GM12872 (cell line): ENCODE results near the gene SMG5.

ENCODE experiments used
- CTCF ChIP-seq: IDR thresholded peaks from 3 replicates; pipeline ENCODE4 v1.5.1; 2011; ENCODE audit warnings: low read depth, mild to moderate bottlenecking, low read length, moderate library complexity; ENCODE audit not compliant: insufficient read depth

Gene SMG5

GRCh38 chr1:156241926-156242325 is 40.7 kb downstream of the SMG5 start, which contains the start of gene BGLAP:
BGLAP (plus strand) TSS chr1:156242184; CDS start chr1:156242232, 48 bp downstream.
- no peak for TF ChIP-seq CTCF

DNA sequence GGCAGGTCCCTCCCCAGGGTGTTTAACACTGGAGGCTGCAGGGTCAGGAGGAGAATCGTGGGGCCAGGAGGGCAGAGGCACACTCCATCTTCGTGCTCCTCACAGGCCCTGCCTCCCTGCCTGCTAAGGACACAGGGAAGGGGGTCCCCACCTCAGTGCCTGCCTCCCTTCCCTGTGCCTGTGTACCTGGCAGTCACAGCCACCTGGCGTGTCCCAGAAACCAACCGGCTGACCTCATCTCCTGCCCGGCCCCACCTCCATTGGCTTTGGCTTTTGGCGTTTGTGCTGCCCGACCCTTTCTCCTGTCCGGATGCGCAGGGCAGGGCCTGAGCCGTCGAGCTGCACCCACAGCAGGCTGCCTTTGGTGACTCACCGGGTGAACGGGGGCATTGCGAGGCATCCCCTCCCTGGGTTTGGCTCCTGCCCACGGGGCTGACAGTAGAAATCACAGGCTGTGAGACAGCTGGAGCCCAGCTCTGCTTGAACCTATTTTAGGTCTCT is 41.3 kb downstream of the SMG5 start:
- TF ChIP-seq CTCF: no peak

- TF ChIP-seq CTCF: no peak
Measured at GRCh38 chr1:156238248-156238647, 44.4 kb downstream of the SMG5 start.

DNA sequence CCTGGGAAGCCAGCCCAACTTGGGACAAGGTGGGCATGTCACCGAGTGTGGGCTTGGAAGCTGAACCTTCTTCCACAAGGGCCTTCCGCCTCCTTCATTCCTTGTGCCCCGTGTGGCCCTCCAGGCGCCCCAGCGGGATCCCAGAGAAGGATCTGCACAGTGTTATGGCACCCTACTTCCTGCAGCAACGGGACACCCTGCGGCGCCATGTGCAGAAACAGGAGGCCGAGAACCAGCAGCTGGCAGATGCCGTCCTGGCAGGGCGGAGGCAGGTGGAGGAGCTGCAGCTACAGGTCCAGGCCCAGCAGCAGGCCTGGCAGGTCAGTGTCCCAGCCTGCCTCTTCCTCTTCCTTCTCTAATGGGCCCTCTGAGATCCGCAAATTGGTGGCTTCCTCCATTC is 46.5 kb downstream of the SMG5 start:
- TF ChIP-seq CTCF: no peak

DNA sequence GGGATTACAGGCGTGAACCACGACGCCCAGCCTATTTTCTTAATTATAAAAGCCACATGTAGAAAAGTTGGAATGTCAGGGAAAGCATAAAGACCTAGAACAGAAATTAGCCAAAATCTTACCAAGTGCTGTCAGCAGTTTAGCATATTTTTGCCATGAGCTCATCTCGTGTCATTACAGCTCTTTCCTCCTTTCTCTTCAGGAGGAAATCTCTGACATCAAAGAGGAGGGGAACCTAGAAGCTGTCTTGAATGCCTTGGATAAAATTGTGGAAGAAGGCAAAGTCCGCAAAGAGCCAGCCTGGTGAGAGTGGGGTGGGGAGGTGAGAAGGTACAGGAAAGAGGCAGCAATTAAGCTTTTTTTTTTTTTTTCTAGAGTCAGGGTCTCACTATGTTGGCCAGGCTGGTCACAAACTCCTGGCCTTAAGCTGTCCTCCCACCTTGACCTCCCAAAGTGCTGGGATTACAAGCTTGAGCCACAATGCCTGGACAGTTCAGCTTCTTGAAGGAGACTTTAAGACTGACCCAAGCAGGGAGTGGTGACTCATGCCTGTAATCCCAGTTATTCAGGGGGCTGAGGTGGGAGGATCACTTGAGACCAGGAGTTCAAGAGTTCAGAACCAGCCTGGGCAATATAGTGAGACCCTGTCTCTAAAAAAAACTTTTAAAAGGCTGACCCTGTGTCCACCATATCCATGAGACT is 49.0 kb downstream of the SMG5 start:
- no peak for TF ChIP-seq CTCF

GRCh38 chr1:156232201-156232894 is 50.3 kb downstream of the SMG5 start:
- no peak for TF ChIP-seq CTCF

DNA sequence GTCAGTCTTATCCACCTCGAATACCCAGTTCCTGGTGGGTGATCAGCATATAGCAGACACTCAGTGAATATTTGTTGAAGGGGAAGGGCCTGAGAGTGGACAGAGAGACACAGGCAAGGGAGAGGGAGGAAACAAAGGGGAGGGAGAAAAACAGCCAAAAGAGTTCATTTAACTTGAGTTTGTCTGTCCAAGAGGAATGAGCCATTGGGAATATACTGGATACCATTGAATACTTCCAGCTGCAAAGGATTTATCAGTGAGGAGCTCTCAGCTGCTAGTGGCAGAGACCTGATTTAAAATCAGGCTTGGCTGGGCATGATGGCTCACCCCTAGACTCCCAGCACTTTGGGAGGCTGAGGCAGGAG is 52.2 kb downstream of the SMG5 start:
- no peak for TF ChIP-seq CTCF
